Immature natural killer cell (primary cell): ENCODE results near the gene TNRC6C. TPM values are rescaled to one million over a fixed set of nuclear protein-coding genes. Genes with fewer than 3 reads are reported as not detected.
"Not testable (repeated sequence)": the region's sequence is repeated elsewhere in the genome, so short reads cannot be mapped to it uniquely, and the experiment has no call there.

ENCODE experiments used
- DNase-seq, 3 donors: peaks; one replicate each; pipeline ENCODE4 v3.0.0; 2022; ENCODE audit warnings: mixed read lengths in 1 of 3
- H3K27ac Mint-ChIP-seq, 6 donors: one replicate each; pipeline ENCODE4 v1.8.0; 2020; ENCODE audit warnings: mixed read lengths in 6 of 6, mild to moderate bottlenecking in 5 of 6, inconsistent platforms in 4 of 6, moderate library complexity in 3 of 6
- H3K27me3 Mint-ChIP-seq, 3 donors: one replicate each; pipeline ENCODE4 v1.8.0; 2020 to 2021; ENCODE audit warnings: low read depth in 3 of 3, mild to moderate bottlenecking in 3 of 3, mixed read lengths in 3 of 3, moderate library complexity in 3 of 3, inconsistent platforms in 1 of 3
- H3K36me3 Mint-ChIP-seq, 3 donors: one replicate each; pipeline ENCODE4 v1.8.0; 2020; ENCODE audit warnings: mixed read lengths in 3 of 3, inconsistent platforms in 2 of 3, mild to moderate bottlenecking in 2 of 3
- H3K4me1 Mint-ChIP-seq, 2 donors: one replicate each; pipeline ENCODE4 v1.8.0; 2020; ENCODE audit warnings: inconsistent platforms in 2 of 2, mild to moderate bottlenecking in 2 of 2, mixed read lengths in 2 of 2, moderate library complexity in 1 of 2
- H3K4me3 Mint-ChIP-seq, 5 donors: one replicate each; pipeline ENCODE4 v1.8.0; 2020; ENCODE audit warnings: mild to moderate bottlenecking in 5 of 5, mixed read lengths in 5 of 5, inconsistent platforms in 3 of 5, moderate library complexity in 3 of 5
- H3K9me3 Mint-ChIP-seq, 6 donors: one replicate each; pipeline ENCODE4 v1.8.0; 2020; ENCODE audit warnings: mild to moderate bottlenecking in 6 of 6, mixed read lengths in 6 of 6, inconsistent platforms in 4 of 6, moderate library complexity in 3 of 6
- polyA plus RNA-seq, 3 donors: library from polyadenylated mRNA; unstranded; fragments of 300-500 nt; fragmentation: Illumina TruSeq; gene quantifications; one replicate each; pipeline ENCODE4 v1.2.3, GENCODE V29; 2021

Gene TNRC6C
- polyA plus RNA-seq, 3 donors from 2014 or later, result 0.71 to 5.5 (median 4.8) TPM

DNA sequence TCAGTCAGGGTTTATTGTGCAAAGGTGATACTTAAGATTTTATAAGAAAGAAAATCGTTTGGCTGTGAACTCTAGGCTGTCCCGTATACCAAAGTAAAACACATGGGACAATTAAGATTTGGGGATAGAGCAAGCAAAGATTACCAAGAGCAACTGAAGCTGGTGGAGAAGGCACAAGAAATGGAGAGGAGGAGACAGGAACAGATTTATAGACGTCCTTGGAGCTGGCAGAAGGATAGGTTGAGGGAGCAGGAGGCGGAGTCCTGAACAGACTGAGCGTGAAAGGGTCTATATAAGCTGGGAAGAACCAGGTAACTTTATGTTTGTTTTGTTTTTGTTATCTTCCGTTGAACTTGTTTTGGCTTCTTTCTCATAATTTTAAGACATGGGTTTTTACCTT is 3.8 kb downstream of the TNRC6C start:
- peaks cover 6 to 18% (median 7%) of the 10 kb centered on the region in 3 donors for H3K27me3 Mint-ChIP-seq
- H3K4me3 Mint-ChIP-seq, result peak overlapping the region in 4 of 5 donors; percentile 30 to 67 (median 51)

GRCh38 chr17:77963441-77963840 is 4.9 kb downstream of the TNRC6C start:
- peak overlapping the region; percentile 2 to 69 (median 50) for H3K27ac Mint-ChIP-seq
- H3K9me3 Mint-ChIP-seq, result no peaks in the 10 kb centered on the region
- peaks cover under 1 to 10% (median 3%) of the 10 kb centered on the region in 3 donors for H3K27me3 Mint-ChIP-seq
- DNase-seq, result peak; percentile 31 to 63 (median 44)
- no peaks in the 10 kb centered on the region for H3K36me3 Mint-ChIP-seq
- peak overlapping the region; percentile 73 to 80 (median 75) for H3K4me3 Mint-ChIP-seq
- peaks cover 78 to 87% of the 10 kb centered on the region in 2 donors for H3K4me1 Mint-ChIP-seq

More for the DNA sequence above, 3.8 kb downstream of the TNRC6C start:
- no peak for DNase-seq
- peaks cover 76 to 86% of the 10 kb centered on the region in 2 donors for H3K4me1 Mint-ChIP-seq
- H3K9me3 Mint-ChIP-seq, result no peaks in the 10 kb centered on the region
- H3K36me3 Mint-ChIP-seq, result no peaks in the 10 kb centered on the region
- peak overlapping the region in 1 of 6 donors; percentile 6 for H3K27ac Mint-ChIP-seq

DNA sequence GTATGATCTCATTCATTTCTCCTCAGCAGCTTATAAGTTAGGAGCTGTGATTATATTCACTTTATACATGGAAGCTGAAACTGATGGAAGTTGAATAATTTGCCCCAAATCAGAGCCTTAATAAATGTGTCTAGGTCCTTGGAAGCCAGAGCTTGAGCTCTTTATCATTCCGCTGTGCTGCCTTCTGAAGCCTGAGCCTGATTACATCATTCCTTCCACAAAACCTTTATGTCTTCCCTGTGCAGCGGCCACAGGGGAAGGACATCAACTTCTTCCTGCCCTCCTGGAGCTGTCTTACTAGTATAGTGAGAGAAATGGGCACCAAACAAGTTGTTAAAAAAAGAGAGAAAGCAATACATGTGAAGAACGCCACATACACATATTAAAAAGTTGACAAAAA is 6.8 kb downstream of the TNRC6C start:
- no peaks in the 10 kb centered on the region for H3K9me3 Mint-ChIP-seq
- H3K27me3 Mint-ChIP-seq, result peaks cover 0 to 3% (median 0%) of the 10 kb centered on the region in 3 donors
- peak overlapping the region in 1 of 6 donors; percentile 22 for H3K27ac Mint-ChIP-seq
- no peak overlapping the region for H3K4me3 Mint-ChIP-seq
- DNase-seq, result no peak
- H3K36me3 Mint-ChIP-seq, result no peaks in the 10 kb centered on the region
- H3K4me1 Mint-ChIP-seq, result peaks cover 80 to 93% of the 10 kb centered on the region in 2 donors

GRCh38 chr17:77966476-77966875 is 8.0 kb downstream of the TNRC6C start:
- Mint-ChIP-seq H3K27ac (peak overlapping the region in 2 of 6 donors; percentile 19 to 26), H3K4me1 (peaks cover 80 to 93% of the 10 kb centered on the region in 2 donors), H3K27me3 (peaks cover 0 to 4% (median 0%) of the 10 kb centered on the region in 3 donors), H3K4me3 (no peak overlapping the region), H3K9me3 (no peaks in the 10 kb centered on the region), H3K36me3 (no peaks in the 10 kb centered on the region)
- no peak for DNase-seq

DNA sequence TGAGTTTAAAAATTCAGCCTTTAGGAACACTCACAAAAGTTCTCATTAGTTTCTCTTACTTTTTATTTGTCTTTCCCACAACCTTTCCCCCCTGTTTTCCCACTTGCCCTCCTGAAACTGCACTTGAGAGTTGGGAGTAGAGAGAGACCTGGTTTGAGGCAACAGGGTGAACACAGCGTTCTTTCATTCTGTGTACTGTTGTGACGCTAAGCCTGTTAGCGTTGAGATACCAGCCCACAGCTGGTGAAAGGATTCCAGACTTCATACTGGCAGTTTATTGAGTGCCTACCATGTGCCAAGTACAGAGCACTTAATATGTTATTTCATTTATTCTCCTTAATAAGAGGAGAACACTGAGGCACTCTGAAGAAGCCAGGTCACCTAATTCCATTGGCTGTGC is 10.3 kb downstream of the TNRC6C start:
- DNase-seq, result no peak
- Mint-ChIP-seq H3K36me3 (peaks cover 0 to 4% (median 0%) of the 10 kb centered on the region in 3 donors), H3K4me3 (no peak overlapping the region), H3K9me3 (no peaks in the 10 kb centered on the region), H3K27me3 (peaks cover 0 to 4% (median 0%) of the 10 kb centered on the region in 3 donors), H3K4me1 (peaks cover 74 to 93% of the 10 kb centered on the region in 2 donors), H3K27ac (no peak overlapping the region)

DNA sequence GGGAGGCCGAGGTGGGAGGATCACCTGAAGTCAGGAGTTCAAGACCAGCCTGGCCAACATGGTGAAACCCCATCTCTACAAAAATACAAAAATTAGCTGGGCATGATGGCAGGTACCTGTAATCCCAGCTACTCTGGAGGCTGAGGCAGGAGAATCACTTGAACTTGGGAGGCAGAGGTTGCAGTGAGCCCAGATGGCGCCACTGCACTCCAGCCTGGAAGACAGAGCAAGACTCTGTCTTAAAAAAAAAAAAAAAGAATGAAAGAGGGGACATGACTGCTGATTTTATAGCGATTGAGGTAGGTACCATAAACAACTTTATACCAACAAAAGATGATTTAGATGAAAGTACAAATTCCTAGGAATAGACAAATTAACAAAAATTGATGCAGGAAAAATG is 13.8 kb downstream of the TNRC6C start:
- peaks cover 68 to 90% of the 10 kb centered on the region in 2 donors for H3K4me1 Mint-ChIP-seq
- not testable (repeated sequence) for H3K4me3 Mint-ChIP-seq, H3K27me3 Mint-ChIP-seq, H3K9me3 Mint-ChIP-seq, DNase-seq, H3K36me3 Mint-ChIP-seq
- peak overlapping the region in 1 of 6 donors; percentile 62 for H3K27ac Mint-ChIP-seq

DNA sequence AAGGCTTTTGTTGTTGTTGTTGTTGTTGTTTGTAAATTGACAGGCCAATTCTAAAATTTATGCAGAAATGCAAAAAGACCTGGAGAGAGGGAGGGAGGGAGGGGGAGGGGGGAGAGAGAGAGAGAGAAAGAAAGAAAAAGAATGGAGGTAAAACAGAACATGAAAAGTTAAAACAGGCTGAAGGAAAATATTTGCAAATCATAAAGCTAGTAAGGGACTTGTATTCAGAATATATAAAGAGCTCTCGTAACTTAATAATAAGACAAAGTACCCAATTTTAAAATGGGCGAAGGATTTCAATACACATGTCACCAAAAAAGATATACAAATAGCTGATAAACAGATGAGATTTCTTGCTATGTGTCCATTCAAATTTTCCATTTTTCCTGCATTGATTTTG is 15.4 kb downstream of the TNRC6C start:
- Mint-ChIP-seq H3K36me3 (peaks cover 0 to 4% (median 0%) of the 10 kb centered on the region in 3 donors), H3K9me3 (no peaks in the 10 kb centered on the region), H3K27me3 (peaks cover 0 to 3% (median 0%) of the 10 kb centered on the region in 3 donors), H3K4me3 (no peak overlapping the region), H3K4me1 (peaks cover 64 to 91% of the 10 kb centered on the region in 2 donors), H3K27ac (peak overlapping the region in 2 of 6 donors; percentile 5 to 34)
- no peak for DNase-seq

GRCh38 chr17:77974396-77974795 is 15.9 kb downstream of the TNRC6C start:
- Mint-ChIP-seq H3K4me1 (peaks cover 64 to 93% of the 10 kb centered on the region in 2 donors), H3K27me3 (peaks cover 0 to 3% (median 0%) of the 10 kb centered on the region in 3 donors), H3K36me3 (peaks cover 0 to 4% (median 0%) of the 10 kb centered on the region in 3 donors), H3K9me3 (no peaks in the 10 kb centered on the region), H3K4me3 (no peak overlapping the region), H3K27ac (peak overlapping the region in 2 of 6 donors; percentile 51 to 52)
- DNase-seq, result peak in 1 of 3 donors; percentile 8

GRCh38 chr17:77982430-77982829 is 23.9 kb downstream of the TNRC6C start:
- not testable (repeated sequence) for H3K27ac Mint-ChIP-seq, H3K36me3 Mint-ChIP-seq, H3K27me3 Mint-ChIP-seq, H3K4me3 Mint-ChIP-seq, DNase-seq, H3K9me3 Mint-ChIP-seq
- peaks cover 26 to 69% of the 10 kb centered on the region in 2 donors for H3K4me1 Mint-ChIP-seq

GRCh38 chr17:77990301-77990700 is 31.8 kb downstream of the TNRC6C start:
- peaks cover 46 to 75% of the 10 kb centered on the region in 2 donors for H3K4me1 Mint-ChIP-seq
- no peaks in the 10 kb centered on the region for H3K36me3 Mint-ChIP-seq
- peak overlapping the region in 2 of 6 donors; percentile 5 to 13 for H3K27ac Mint-ChIP-seq
- H3K9me3 Mint-ChIP-seq, result no peaks in the 10 kb centered on the region
- no peaks in the 10 kb centered on the region for H3K27me3 Mint-ChIP-seq
- H3K4me3 Mint-ChIP-seq, result no peak overlapping the region
- DNase-seq, result no peak

DNA sequence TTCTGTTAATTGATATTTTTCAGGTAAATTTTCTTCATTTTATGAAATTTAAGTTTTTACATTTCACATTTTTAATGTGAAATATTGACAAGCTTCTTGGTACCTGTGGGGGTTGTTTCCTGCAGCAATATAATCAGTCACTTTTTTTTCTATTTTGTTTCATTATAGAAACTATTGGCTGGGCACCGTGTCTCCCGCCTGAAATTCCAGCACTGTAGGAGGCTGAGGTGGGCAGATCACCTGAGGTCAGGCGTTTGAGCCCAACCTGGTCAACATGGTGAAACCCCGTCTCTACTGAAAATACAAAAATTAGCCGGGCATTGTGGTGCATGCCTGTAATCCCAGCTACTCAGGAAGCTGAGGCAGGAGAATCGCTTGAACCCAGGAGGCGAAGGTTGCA is 35.2 kb downstream of the TNRC6C start:
- not testable (repeated sequence) for H3K27me3 Mint-ChIP-seq, DNase-seq, H3K4me3 Mint-ChIP-seq, H3K27ac Mint-ChIP-seq, H3K9me3 Mint-ChIP-seq, H3K36me3 Mint-ChIP-seq
- H3K4me1 Mint-ChIP-seq, result peaks cover 54 to 80% of the 10 kb centered on the region in 2 donors

DNA sequence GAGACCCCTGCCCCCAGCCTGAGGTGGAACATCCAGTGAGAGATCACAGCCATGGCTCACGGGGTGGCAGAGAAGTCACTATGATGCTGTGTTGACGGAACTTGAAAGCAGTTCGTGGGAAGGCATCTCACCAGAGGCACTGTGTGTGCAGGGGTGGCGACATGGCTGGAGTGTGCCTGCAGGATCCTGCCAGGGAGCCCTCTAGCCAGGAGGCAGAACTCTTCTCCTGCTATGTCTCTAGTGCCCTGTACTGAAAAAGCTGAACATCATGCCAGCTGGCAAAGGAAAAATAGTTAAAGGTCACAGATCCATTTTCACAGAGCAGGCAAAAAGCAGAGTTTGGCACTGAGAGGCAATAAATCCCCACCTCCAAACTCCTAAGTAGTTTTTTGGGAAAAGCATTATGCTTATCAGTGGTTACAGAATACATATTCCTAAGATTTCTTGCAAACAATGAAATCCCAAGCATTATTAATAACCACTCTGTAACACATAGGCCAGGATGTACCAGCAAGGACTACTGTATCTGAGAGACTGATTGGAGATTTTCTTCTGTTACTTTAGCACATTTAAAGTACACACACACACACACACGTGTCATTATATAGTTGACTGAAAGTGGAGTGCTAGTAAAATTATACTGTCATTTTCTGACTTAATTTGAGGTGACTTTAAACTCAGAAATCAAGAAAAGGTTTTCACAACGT is 36.8 kb downstream of the TNRC6C start:
- H3K9me3 Mint-ChIP-seq, result no peaks in the 10 kb centered on the region
- no peak overlapping the region for H3K4me3 Mint-ChIP-seq
- no peaks in the 10 kb centered on the region for H3K36me3 Mint-ChIP-seq
- peaks cover 0 to 1% (median 0%) of the 10 kb centered on the region in 3 donors for H3K27me3 Mint-ChIP-seq
- DNase-seq, result no peak
- peaks cover 54 to 80% of the 10 kb centered on the region in 2 donors for H3K4me1 Mint-ChIP-seq
- H3K27ac Mint-ChIP-seq, result peak overlapping the region in 4 of 6 donors; percentile 9 to 65 (median 18)

DNA sequence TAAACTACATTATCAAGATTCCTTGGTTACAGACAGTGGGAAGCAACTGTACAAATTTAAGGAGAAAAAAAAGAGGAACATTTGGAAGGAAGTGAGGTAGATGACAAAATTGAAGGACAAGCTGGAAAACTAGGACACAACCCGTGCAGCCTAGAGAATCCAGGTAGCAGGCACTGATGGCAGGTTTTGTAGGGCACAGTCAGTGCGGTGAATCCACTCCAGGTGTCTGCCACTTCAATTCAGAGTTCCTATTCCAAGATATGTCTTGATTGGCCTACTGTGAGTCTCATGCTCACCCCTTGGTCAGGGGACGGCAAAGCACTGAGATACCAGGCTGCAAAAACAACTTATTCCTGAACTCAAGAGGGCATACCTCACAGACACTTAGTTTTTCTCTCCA is 37.8 kb downstream of the TNRC6C start:
- H3K4me3 Mint-ChIP-seq, result no peak overlapping the region
- peak overlapping the region in 2 of 6 donors; percentile 55 to 84 for H3K27ac Mint-ChIP-seq
- no peak for DNase-seq
- peaks cover 53 to 80% of the 10 kb centered on the region in 2 donors for H3K4me1 Mint-ChIP-seq
- H3K27me3 Mint-ChIP-seq, result peaks cover 0 to 1% (median 0%) of the 10 kb centered on the region in 3 donors
- H3K36me3 Mint-ChIP-seq, result no peaks in the 10 kb centered on the region
- no peaks in the 10 kb centered on the region for H3K9me3 Mint-ChIP-seq

DNA sequence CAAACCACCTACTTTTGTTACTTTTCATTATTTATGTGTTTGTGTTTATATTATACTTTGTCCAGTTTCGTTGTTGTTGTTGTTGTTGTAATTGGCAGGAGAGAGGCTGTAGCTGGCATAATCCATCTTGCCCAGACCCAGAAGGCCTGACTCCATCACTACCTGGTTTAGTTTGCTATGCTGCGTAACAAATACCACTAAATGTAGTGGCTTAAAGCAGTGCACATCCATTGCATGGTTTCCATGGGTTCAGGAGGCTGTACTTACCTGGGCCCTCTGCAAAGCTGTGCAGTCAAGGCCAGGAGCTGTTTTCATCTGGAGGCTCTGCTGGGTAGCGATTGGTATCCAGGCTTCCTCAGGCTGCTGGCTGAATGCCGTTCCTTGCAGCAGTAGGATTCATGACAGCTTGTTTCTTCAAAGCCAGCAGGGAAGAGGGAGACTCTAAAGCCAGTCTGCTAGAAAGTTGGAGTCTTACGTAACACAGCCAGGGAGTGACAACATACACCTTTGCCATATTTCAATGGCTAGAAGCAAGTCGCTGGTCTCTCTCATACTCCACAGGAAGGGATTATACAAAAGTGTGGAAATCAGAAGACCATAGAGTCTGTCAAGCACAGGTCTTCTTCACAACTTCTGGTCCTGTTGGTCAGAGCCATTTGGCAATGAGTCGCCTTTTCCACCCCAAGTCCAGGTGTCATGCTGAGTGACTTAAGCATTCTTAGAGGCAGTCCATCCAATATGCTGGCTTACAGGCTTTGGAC is 41.1 kb downstream of the TNRC6C start:
- H3K4me1 Mint-ChIP-seq, result peaks cover 60 to 93% of the 10 kb centered on the region in 2 donors
- no peak overlapping the region for H3K4me3 Mint-ChIP-seq
- no peaks in the 10 kb centered on the region for H3K9me3 Mint-ChIP-seq
- H3K36me3 Mint-ChIP-seq, result no peaks in the 10 kb centered on the region
- H3K27ac Mint-ChIP-seq, result peak overlapping the region in 1 of 6 donors; percentile 18
- DNase-seq, result no peak
- peaks cover 0 to 3% (median 0%) of the 10 kb centered on the region in 3 donors for H3K27me3 Mint-ChIP-seq
